Progenitor cell of endocrine pancreas (in vitro differentiated cells): ENCODE results near the gene CCDC178. TPM values are rescaled to one million over a fixed set of nuclear protein-coding genes. Genes with fewer than 3 reads are reported as not detected.
"Not testable (repeated sequence)": the region's sequence is repeated elsewhere in the genome, so short reads cannot be mapped to it uniquely, and the experiment has no call there.

Source experiments
- DNase-seq: peaks from one replicate; pipeline ENCODE4 v3.0.0; 2021; ENCODE audit warnings: low spot score; ENCODE audit not compliant: unreplicated experiment
- H3K27ac Mint-ChIP-seq: 2 replicates; pipeline ENCODE4 v1.8.0; 2021; ENCODE audit warnings: mild to moderate bottlenecking, moderate library complexity, mixed read lengths
- H3K27me3 Mint-ChIP-seq: 2 replicates; pipeline ENCODE4 v1.8.0; 2021; ENCODE audit warnings: mixed read lengths
- H3K36me3 Mint-ChIP-seq: 2 replicates; pipeline ENCODE4 v1.8.0; 2022; ENCODE audit warnings: mixed read lengths; ENCODE audit not compliant: insufficient read depth
- H3K4me1 Mint-ChIP-seq: 2 replicates; pipeline ENCODE4 v1.8.0; 2021; ENCODE audit warnings: low read depth, mixed read lengths
- H3K4me3 Mint-ChIP-seq: 2 replicates; pipeline ENCODE4 v1.8.0; 2021; ENCODE audit warnings: low read depth, mild to moderate bottlenecking, moderate library complexity, mixed read lengths
- H3K9me3 Mint-ChIP-seq: 2 replicates; pipeline ENCODE4 v1.8.0; 2021; ENCODE audit warnings: low read depth, mixed read lengths
- total RNA-seq: library from RNA; stranded (reverse); gene quantifications from 2 replicates; pipeline ENCODE4 v1.2.1, GENCODE V29; 2021
- TF ChIP-seq, protein P1 (sequence below): fragments of 200-600 bp; sonication (generic); IDR thresholded peaks from one replicate; pipeline ENCODE4 v1.5.0; 2021; ENCODE audit warnings: antibody characterized with exemption, mild to moderate bottlenecking; ENCODE audit not compliant: unreplicated experiment

CCDC178 gene
- total RNA-seq, 1 donor from 2014 or later, result not detected

GRCh38 chr18:33355756-33356155 lies 84.8 kb downstream of the CCDC178 start:
- H3K4me1 Mint-ChIP-seq, result peaks cover 4% of the 10 kb centered on the region
- no peak overlapping the region for H3K4me3 Mint-ChIP-seq
- TF ChIP-seq, protein P1, sequence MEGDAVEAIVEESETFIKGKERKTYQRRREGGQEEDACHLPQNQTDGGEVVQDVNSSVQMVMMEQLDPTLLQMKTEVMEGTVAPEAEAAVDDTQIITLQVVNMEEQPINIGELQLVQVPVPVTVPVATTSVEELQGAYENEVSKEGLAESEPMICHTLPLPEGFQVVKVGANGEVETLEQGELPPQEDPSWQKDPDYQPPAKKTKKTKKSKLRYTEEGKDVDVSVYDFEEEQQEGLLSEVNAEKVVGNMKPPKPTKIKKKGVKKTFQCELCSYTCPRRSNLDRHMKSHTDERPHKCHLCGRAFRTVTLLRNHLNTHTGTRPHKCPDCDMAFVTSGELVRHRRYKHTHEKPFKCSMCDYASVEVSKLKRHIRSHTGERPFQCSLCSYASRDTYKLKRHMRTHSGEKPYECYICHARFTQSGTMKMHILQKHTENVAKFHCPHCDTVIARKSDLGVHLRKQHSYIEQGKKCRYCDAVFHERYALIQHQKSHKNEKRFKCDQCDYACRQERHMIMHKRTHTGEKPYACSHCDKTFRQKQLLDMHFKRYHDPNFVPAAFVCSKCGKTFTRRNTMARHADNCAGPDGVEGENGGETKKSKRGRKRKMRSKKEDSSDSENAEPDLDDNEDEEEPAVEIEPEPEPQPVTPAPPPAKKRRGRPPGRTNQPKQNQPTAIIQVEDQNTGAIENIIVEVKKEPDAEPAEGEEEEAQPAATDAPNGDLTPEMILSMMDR, result no peak
- H3K27ac Mint-ChIP-seq, result no peak overlapping the region
- H3K27me3 Mint-ChIP-seq, result no peaks in the 10 kb centered on the region
- no peak for DNase-seq
- peaks cover 4% of the 10 kb centered on the region for H3K9me3 Mint-ChIP-seq
- no peaks in the 10 kb centered on the region for H3K36me3 Mint-ChIP-seq

DNA sequence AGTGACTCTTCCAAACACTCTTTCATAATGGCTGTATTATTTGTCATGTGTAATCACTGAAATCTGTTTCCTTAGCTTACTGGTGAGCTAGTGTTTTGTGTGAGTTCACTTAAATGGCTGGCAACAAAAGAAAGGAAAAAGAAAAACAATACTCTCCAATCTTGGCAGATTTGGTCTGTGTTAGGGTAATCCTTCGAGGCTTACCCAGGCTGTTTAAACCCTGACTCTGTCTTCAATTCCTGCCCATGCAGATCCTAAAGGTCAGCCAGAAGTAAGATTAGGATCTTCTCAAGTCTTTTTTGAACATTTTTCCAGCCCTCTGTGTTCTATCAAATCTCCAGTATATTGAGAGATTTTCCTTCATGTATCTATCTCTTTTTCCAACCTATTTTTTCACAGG lies 85.3 kb downstream of the CCDC178 start:
- no peak for DNase-seq
- H3K27ac Mint-ChIP-seq, result peak overlapping the region; percentile 65

DNA sequence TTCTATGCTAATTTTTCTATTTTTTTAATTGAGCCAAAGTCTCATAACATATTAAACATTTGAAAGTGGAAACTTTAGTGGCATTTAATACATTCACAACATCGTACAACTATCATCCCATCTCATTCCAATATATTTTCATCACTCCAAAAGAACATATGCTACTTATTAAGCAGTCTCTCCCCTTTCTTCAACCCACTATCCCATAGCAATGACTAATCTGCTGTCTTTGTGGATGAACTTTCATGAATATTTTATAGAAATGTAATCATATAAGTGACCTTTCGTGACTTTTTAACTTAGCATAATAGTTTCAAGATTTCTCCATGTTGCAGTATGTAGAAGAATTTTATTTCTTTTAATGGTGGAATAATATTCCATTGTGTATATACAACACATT lies 90.3 kb downstream of the CCDC178 start:
- Mint-ChIP-seq H3K4me1 (peaks cover 1% of the 10 kb centered on the region), H3K36me3 (no peaks in the 10 kb centered on the region), H3K9me3 (peaks cover 4% of the 10 kb centered on the region), H3K27me3 (no peaks in the 10 kb centered on the region), H3K4me3 (no peak overlapping the region), H3K27ac (no peak overlapping the region)
- no peak for DNase-seq
- TF ChIP-seq, protein P1, result no peak

More for the DNA sequence above, 85.3 kb downstream of the CCDC178 start:
- peaks cover 4% of the 10 kb centered on the region for H3K4me1 Mint-ChIP-seq
- TF ChIP-seq, protein P1, result no peak
- no peaks in the 10 kb centered on the region for H3K27me3 Mint-ChIP-seq
- no peak overlapping the region for H3K4me3 Mint-ChIP-seq
- H3K9me3 Mint-ChIP-seq, result peaks cover 4% of the 10 kb centered on the region
- H3K36me3 Mint-ChIP-seq, result no peaks in the 10 kb centered on the region

GRCh38 chr18:33339733-33340132 lies 100.8 kb downstream of the CCDC178 start:
- H3K27me3 Mint-ChIP-seq, H3K36me3 Mint-ChIP-seq, H3K4me3 Mint-ChIP-seq, H3K4me1 Mint-ChIP-seq, H3K27ac Mint-ChIP-seq, DNase-seq: not testable (repeated sequence)
- H3K9me3 Mint-ChIP-seq, result peaks cover 30% of the 10 kb centered on the region

DNA sequence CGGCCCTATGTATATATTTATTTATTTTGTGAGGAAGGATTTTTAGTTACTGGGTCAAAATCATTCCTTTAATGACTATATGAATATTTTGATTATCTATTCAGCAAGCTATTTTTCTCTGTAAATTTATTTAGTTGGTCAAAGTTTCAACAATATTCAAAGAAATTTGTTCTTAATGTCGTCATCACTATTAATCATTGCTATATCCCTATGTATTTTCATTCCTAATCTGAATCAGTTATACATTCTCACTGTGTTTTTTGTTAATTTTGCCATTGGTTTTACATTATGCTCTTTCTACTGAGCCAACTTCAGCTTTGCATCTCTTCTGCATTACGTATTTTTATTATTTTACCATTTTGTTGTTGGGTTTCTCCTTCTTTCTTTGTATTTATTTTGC lies 105.7 kb downstream of the CCDC178 start:
- Mint-ChIP-seq H3K4me1 (no peaks in the 10 kb centered on the region), H3K27ac (no peak overlapping the region), H3K36me3 (no peaks in the 10 kb centered on the region), H3K9me3 (peaks cover 20% of the 10 kb centered on the region), H3K4me3 (no peak overlapping the region), H3K27me3 (no peaks in the 10 kb centered on the region)
- DNase-seq, result no peak
- TF ChIP-seq, protein P1, result no peak

- no peaks in the 10 kb centered on the region for H3K36me3 Mint-ChIP-seq
- H3K9me3 Mint-ChIP-seq, result no peaks in the 10 kb centered on the region
- H3K4me3 Mint-ChIP-seq, result no peak overlapping the region
- TF ChIP-seq, protein P1, result no peak
- H3K27me3 Mint-ChIP-seq, result no peaks in the 10 kb centered on the region
- no peak overlapping the region for H3K27ac Mint-ChIP-seq
- no peak for DNase-seq
- no peaks in the 10 kb centered on the region for H3K4me1 Mint-ChIP-seq
Observed at GRCh38 chr18:33330711-33331110, 109.8 kb downstream of the CCDC178 start.
